HepG2 (cell line): ENCODE measurements around the gene G6PC2. TPM values are rescaled to one million over a fixed set of nuclear protein-coding genes. Genes with fewer than 3 reads are reported as not detected.

ENCODE experiments used
- ADNP ChIP-seq: sonication (generic); formaldehyde crosslinking; IDR thresholded peaks from 2 replicates; pipeline ENCODE4 v1.4.0; 2020; ENCODE audit warnings: missing genetic modification reagents
- EEA1 ChIP-seq: sonication (generic); formaldehyde crosslinking; IDR thresholded peaks from 2 replicates; pipeline ENCODE4 v1.5.1; 2020; ENCODE audit warnings: mild to moderate bottlenecking, missing genetic modification reagents, borderline replicate concordance
- IRX3 ChIP-seq: sonication (generic); formaldehyde crosslinking; IDR thresholded peaks from 2 replicates; pipeline ENCODE4 v1.8.1; 2023; ENCODE audit warnings: mild to moderate bottlenecking, low read depth, missing genetic modification reagents, borderline replicate concordance
- MEF2D ChIP-seq: sonication (generic); formaldehyde crosslinking; IDR thresholded peaks from 2 replicates; pipeline ENCODE4 v1.5.1; 2020; ENCODE audit warnings: mild to moderate bottlenecking, missing genetic modification reagents
- MZF1 ChIP-seq: sonication (generic); formaldehyde crosslinking; IDR thresholded peaks from 2 replicates; pipeline ENCODE4 v1.8.1; 2023; ENCODE audit warnings: mild to moderate bottlenecking, missing genetic modification reagents, borderline replicate concordance
- POGZ ChIP-seq: sonication (generic); formaldehyde crosslinking; IDR thresholded peaks from 2 replicates; pipeline ENCODE4 v1.4.0; 2020; ENCODE audit warnings: mild to moderate bottlenecking, missing genetic modification reagents
- TCF7L2 ChIP-seq: IDR thresholded peaks from 2 replicates; pipeline ENCODE4 v1.6.1; 2011; ENCODE audit warnings: mild to moderate bottlenecking, low read depth, low read length, moderate library complexity
- TOE1 ChIP-seq: sonication (generic); formaldehyde crosslinking; IDR thresholded peaks from 2 replicates; pipeline ENCODE4 v1.4.0; 2020; ENCODE audit warnings: mild to moderate bottlenecking, missing genetic modification reagents
- ZBED4 ChIP-seq: sonication (generic); formaldehyde crosslinking; IDR thresholded peaks from 2 replicates; pipeline ENCODE4 v1.4.0; 2020; ENCODE audit warnings: missing genetic modification reagents, borderline replicate concordance
- ZBTB4 ChIP-seq: sonication (generic); formaldehyde crosslinking; IDR thresholded peaks from 2 replicates; pipeline ENCODE4 v1.4.0; 2020; ENCODE audit warnings: missing genetic modification reagents, mild to moderate bottlenecking, borderline replicate concordance
- ZHX1 ChIP-seq: sonication (generic); formaldehyde crosslinking; IDR thresholded peaks from 2 replicates; pipeline ENCODE4 v1.8.1; 2022; ENCODE audit warnings: low read depth, mild to moderate bottlenecking, missing genetic modification reagents
- ZNF17 ChIP-seq: sonication (generic); formaldehyde crosslinking; IDR thresholded peaks from 2 replicates; pipeline ENCODE4 v1.5.0; 2020; ENCODE audit warnings: mild to moderate bottlenecking, missing genetic modification reagents
- ZNF232 ChIP-seq: sonication (generic); formaldehyde crosslinking; IDR thresholded peaks from 2 replicates; pipeline ENCODE4 v1.4.0; 2020; ENCODE audit warnings: missing genetic modification reagents, borderline replicate concordance
- ZNF777 ChIP-seq: sonication (generic); formaldehyde crosslinking; IDR thresholded peaks from 2 replicates; pipeline ENCODE4 v1.4.0; 2020; ENCODE audit warnings: missing genetic modification reagents
- ZNF781 ChIP-seq: sonication (generic); formaldehyde crosslinking; IDR thresholded peaks from 2 replicates; pipeline ENCODE4 v1.5.1; 2020; ENCODE audit warnings: borderline replicate concordance, mild to moderate bottlenecking, missing genetic modification reagents; ENCODE audit errors: not compliant biosample characterization
- polyA plus RNA-seq, 8 experiments: library from polyadenylated mRNA; depleted of rRNA in 3 of 8; stranded (reverse) in 7 of 8; unstranded in 1 of 8; fragments of >200 nt; fragmentation: Illumina TruSeq in 4 of 8; extraction: Trizol in 4 of 8; gene quantifications; 2 replicates each; pipeline versions ENCODE4 v1.2.1 to v1.2.3, GENCODE V29; 2011 to 2016; ENCODE audit warnings: low read depth in 4 of 8, missing spikeins in 1 of 8, mixed read lengths in 1 of 8; ENCODE audit not compliant: insufficient read depth in 1 of 8
- total RNA-seq, 5 experiments: library from RNA; depleted of rRNA; stranded (reverse); fragments of >200 nt; fragmentation: Illumina TruSeq; extraction: Trizol; gene quantifications; 2 replicates each; pipeline ENCODE4 v1.2.3, GENCODE V29; 2016; ENCODE audit warnings: low read depth in 1 of 5
- TF ChIP-seq, protein P1 (sequence below): sonication (generic); formaldehyde crosslinking; IDR thresholded peaks from 2 replicates; pipeline ENCODE4 v1.4.0; 2020; ENCODE audit warnings: missing genetic modification reagents

G6PC2 gene
- total and polyA plus RNA-seq, 2 of the 13 experiments (the other 11 are each of a cell fraction or from before 2014, with no cell fraction given) = not detected

GRCh38 chr2:168890006-168890782 is 10.9 kb upstream of the G6PC2 start, which contains the start of gene SPC25 (continued):
- TF ChIP-seq ZBED4 = no peak
- peak; percentile 55 for TF ChIP-seq MEF2D (CRISPR knock-in tag)
- no peak for TF ChIP-seq ADNP (CRISPR knock-in tag)
- TF ChIP-seq ZBTB4 (CRISPR knock-in tag) = peak; percentile 87; the same call in 1 of the 2 replicates
- no peak for TF ChIP-seq EEA1 (CRISPR knock-in tag)
- TF ChIP-seq ZNF781 (CRISPR knock-in tag) = no peak
- peak; percentile 12; the same call in 1 of the 2 replicates for TF ChIP-seq TOE1 (CRISPR knock-in tag)
- TF ChIP-seq ZNF777 = peak; percentile 78
- TF ChIP-seq IRX3 (CRISPR knock-in tag) = no peak; the same call in 1 of the 2 replicates
- TF ChIP-seq ZNF232 (CRISPR knock-in tag) = peak; percentile 81; the same call in 1 of the 2 replicates
- no peak for TF ChIP-seq MZF1
- no peak for TF ChIP-seq ZHX1 (CRISPR knock-in tag)
- peak; percentile 90 for TF ChIP-seq POGZ (CRISPR knock-in tag)
- TF ChIP-seq, protein P1, sequence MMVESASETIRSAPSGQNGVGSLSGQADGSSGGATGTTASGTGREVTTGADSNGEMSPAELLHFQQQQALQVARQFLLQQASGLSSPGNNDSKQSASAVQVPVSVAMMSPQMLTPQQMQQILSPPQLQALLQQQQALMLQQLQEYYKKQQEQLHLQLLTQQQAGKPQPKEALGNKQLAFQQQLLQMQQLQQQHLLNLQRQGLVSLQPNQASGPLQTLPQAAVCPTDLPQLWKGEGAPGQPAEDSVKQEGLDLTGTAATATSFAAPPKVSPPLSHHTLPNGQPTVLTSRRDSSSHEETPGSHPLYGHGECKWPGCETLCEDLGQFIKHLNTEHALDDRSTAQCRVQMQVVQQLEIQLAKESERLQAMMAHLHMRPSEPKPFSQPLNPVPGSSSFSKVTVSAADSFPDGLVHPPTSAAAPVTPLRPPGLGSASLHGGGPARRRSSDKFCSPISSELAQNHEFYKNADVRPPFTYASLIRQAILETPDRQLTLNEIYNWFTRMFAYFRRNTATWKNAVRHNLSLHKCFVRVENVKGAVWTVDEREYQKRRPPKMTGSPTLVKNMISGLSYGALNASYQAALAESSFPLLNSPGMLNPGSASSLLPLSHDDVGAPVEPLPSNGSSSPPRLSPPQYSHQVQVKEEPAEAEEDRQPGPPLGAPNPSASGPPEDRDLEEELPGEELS (CRISPR knock-in tag) = 0 out of 2 replicates have a peak, but pooled peaks have one; percentile 5
- no peak for TF ChIP-seq ZNF17 (CRISPR knock-in tag)
- no peak for TF ChIP-seq TCF7L2
